HG03280 (cell line): Measurements from ENCODE around the gene ELFN2.

Source experiments
- ATAC-seq: cut with Tn5 transposase; IDR thresholded peaks from one replicate; pipeline ENCODE4 v1.9.1; 2021; ENCODE audit warnings: mild to moderate bottlenecking, moderate library complexity; ENCODE audit not compliant: unreplicated experiment

ELFN2 gene

GRCh38 chr22:37358917-37359316 is 68.4 kb downstream of the ELFN2 start:
- no peak for ATAC-seq

DNA sequence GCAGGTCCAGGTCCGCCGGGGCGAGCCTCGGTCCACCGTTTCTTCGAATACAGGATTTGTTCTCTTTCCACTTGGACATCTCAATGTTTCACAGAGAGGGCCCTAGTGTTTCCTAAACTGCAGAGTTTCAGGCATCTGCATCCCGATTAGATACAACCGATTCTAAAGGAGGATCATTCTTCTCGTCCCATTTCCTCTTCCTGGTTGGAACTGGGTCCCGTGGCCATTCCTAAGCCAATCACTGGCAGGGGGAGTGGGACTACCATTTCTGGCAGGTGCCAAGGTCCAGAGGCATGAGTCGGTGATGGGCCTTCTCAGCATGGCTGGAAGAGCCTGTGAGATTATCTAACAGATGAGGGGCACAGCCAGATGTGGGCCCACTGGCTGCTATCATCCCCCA is 68.9 kb downstream of the ELFN2 start:
- ATAC-seq = no peak

- ATAC-seq = no peak
These were observed 69.7 kb downstream of the ELFN2 start for GRCh38 chr22:37357446-37358075.

DNA sequence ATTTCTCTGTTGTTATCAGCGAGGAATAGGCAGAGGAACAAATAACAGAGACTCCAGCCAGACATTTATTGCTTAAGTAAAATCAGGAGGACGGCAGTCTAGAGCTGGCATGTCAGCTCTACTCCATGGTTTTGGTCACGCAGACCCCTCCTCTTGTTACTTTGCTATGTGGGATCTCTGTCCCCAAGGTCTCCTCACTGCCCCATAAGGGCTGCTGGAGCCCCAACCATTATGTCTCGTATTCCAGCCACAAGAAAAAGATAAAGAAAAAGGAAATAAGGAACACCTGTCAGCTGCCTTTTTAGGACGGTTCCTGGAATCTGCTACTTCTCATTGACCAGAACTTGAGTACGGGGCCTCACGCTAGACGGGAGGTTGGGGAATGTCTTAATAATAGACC is 70.4 kb downstream of the ELFN2 start:
- no peak for ATAC-seq

GRCh38 chr22:37355174-37355573 is 72.1 kb downstream of the ELFN2 start:
- ATAC-seq = no peak

- no peak for ATAC-seq
These were observed 72.6 kb downstream of the ELFN2 start for GRCh38 chr22:37354670-37355069.

DNA sequence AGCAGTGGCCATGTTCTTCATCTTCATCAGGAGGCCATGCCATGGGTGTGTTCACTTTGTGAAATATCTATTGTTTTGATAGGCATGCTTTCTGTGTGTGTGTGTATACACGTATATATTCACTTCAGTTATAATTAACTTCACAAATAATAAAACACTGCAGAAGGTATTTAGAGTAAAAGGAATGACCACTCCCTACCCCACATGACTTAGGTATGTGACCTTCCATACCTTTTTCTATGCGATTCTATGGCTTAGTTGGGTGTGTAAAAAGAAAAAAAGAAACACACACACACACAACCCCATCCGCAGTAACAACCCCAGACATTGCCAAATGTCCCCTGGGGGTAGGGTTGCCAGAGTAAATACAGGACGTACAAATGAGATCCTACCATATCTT is 73.0 kb downstream of the ELFN2 start:
- no peak for ATAC-seq

DNA sequence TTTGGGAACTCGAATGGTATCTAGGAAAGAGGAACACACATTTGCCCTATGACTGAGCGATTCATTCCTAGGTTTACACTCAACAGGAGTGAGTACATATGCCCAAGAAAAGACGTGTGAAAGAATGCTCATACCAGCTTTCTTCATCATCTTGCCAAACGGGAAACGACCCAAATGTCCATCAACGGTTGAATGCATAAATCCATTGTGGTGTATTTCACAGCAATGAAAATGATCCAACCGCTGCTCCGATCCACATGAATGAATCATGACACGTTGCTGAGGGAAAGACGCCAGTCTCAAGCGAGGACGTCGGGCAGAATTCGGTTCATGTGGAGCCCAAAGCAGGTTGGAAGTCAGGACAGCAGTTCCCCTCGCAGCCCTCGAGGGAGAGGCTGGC is 73.4 kb downstream of the ELFN2 start:
- no peak for ATAC-seq

- ATAC-seq = no peak
These were observed 74.8 kb downstream of the ELFN2 start for GRCh38 chr22:37352481-37352880.

DNA sequence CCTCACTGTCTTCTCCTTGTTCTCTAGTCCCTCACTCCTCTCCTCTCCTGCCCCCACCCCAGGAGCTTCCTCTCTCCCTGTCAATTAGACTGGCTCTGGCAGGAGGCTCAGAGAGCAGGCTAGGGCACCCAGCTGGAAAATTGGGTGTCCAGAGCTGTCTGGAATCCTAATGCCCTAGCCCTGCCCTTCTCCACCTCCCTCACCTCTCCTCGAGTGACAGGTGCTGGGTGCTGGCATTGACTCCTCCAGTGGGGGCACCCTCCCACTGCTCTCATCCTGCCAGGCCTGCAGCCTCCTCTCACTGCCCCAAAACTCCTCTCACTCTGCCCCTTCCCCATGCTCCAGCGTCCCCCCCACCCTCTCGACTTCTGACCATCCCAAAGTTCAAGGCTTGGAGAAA is 76.0 kb downstream of the ELFN2 start:
- ATAC-seq = no peak

DNA sequence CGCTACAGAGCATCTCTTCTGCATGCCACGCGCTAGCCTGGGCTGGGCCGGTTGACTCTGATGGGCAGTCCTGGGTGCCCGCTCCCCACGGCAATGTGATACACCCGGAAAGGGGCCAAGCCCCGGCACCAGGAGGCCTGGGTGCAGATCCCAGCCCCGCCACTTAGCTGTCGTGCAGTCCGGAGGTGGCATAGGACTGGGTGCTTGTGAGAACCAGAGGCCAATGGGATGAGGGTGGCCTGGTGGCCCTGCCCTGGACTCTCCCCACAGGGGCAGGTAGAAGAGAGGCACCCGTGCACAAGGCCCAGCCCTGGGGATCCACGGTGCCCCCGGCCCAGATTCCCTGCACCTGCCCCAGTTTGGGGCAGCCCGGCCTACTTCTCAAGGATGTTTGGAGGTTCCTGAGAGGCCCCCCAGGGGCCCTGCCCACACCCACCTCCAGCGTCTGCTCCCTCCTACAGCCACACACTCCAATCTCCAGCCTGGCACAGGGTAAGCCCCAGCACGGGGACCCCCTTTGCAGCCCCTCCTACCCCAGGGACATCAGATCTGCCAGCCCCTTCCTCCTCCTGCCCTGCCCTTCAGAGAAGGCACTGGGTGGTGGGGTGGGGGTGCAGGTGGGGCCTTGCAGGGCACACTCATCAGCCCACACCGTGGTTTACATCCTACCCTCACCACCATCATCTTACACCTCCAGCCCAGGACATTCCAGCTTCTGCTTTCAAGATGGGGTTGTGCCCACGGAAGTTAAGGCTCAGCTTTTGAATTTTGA is 78.0 kb downstream of the ELFN2 start:
- ATAC-seq = no peak

DNA sequence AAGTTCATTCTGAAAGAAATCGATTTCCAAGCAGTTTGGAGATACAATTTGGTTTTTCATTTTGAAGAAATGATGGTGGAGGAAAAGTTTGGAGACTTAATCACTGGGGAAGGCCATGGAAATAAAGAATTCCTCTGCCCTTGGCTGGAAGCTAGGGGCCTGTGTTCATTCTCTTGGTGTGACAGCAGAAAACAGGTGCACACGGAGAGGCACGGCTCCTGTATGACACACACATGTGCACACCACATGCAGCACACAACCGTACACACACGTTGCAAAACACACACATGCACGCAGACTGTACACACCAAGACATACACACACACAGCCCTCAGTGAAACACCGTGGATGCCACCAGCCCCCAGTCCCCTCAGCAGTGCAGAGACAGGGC is 80.8 kb downstream of the ELFN2 start:
- no peak for ATAC-seq

DNA sequence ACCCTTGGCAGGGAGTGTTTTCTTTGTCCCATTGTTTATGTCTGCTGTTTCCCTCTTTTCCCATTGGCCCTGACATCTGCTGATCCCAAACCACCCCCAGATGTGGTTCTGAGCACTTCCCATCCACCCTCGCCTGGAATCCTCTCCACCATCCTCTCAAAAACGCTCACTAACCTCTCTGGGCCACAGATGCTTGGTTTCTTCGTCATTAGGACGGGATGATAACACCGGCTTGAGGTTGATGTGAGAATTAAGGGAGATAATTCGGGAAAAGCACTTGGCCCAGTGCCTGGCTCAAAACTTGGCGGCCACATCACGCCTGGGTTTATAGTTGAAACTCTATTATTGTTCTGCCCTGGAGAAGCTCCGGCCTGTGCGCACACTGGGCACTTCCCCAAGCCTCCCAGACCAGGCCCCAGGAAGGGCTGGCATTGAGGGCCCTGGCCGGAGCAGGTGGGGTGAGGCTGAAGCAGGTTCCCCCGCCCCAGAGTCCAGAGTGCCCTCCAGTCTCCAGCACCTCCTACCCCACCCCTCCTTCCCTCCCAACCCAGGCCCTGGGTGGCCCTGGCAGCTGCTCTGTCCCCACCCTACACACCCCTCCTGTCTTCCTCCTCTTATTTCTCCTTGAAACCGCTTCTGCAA is 81.3 kb downstream of the ELFN2 start:
- no peak for ATAC-seq

DNA sequence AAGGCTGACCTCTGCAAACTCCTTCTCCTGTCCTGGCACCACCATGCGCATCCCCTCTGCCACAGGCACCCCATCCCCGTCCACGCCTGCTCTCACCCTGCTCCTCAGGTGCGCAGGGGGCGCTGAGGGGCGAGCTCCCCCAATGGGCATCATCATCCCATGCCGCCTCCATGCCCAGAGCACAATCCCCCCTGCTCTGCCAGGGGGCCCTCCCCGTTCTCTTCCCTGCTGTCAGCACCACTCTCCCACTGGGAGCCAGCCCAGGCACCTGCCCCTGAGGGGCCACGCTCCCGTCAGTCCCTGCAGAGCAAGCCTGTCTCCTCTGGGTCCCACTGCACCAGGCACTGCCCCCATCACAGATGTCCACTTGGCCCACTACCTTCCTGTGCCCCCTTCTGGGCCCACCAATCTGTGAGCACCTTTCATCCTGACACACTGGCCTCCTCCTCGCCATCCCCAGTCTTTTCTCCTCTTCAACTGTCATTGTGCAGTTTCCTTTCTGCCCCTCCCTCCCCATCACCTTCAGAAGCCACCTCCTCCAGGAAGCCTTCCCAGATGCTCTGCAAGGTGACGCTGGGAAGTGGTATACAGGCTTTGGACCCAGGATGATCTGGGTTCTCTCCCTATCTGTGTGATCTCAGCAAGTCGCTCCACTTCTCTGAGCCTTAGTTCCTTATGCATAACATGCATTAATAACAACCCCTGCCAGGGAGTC is 82.4 kb downstream of the ELFN2 start:
- ATAC-seq = no peak

DNA sequence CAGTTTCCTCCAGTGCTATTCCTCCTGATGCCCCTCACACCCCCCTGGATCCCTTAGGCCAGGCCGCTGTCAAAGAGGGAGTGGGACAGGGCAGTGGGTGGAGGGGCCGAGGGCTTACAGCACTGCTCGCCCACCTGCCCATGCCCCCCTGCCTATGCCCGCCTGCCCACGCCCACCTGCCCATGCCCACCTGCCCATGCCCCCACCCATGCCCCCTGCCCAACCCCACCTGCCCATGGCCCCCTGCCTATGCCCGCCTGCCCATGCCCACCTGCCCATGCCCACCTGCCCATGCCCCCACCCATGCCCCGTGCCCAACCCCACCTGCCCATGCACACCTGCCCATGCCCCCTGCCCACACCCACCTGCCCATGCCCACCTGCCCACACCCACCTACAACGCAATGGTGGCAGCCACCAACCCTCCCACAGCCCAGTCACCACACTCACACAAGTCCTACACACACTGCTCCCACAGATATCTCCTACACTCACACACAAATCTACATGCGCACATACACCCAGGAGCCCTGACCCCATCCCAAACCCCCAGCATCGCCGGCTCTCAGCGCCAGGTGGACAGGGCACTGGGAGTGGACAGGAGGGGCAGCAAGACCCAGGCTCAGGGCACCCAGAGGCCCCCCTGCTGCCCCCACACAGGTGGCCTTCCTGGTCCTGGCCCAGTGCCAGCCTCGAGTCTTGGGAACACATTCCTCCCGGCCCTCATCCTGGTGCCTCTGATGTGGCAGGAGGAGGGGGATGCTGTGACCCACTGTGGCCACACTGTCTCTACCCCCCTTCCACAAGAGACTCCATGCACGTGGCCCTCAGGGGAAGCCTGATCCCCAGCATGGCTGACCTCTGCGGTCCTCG is 83.2 kb downstream of the ELFN2 start:
- ATAC-seq = no peak

DNA sequence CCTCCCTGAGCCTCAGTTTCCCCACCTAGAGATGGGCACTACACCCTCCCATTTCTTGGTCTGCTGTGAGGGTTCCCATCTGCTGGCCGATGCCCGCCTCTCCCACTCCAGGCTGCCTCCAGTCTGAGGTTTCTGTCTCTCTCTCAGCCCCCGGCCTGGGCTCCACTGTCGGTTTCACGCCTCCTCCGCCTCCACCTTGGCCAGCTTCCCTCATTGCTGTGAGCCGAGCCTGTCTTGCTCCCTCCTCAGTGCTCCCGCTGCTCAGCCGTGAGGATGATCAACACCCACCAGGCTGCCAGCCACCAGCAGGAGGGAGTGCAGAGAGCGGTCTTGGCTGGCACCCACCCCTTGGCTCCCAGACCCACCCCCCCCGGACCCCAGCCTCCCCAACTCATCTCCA is 83.9 kb downstream of the ELFN2 start:
- ATAC-seq = no peak

DNA sequence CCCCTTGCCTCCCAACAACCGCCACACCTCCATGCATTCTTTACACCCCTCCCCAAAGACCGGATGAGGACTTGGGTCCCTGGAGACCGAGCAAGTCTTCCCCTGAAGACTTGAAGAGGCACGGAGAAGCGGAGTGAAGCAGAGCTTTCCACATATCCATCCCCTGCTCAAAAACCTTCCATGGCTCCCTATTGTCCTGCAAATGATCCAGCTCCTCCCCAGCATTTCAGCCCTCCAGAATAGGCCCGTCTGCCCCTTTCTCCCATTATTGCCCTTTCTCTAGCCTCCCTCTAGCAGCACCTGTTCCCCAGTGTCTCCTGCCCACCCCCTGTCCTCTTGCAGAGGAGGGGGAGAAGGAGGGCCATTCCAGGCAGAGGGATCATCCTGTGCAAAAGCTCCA is 85.2 kb downstream of the ELFN2 start:
- no peak for ATAC-seq

- no peak for ATAC-seq
These were observed 86.7 kb downstream of the ELFN2 start for GRCh38 chr22:37340331-37341262.

- ATAC-seq = no peak
These were observed 88.6 kb downstream of the ELFN2 start for GRCh38 chr22:37338539-37339246.
